ENCODE data around the gene CDNF.

DNA sequence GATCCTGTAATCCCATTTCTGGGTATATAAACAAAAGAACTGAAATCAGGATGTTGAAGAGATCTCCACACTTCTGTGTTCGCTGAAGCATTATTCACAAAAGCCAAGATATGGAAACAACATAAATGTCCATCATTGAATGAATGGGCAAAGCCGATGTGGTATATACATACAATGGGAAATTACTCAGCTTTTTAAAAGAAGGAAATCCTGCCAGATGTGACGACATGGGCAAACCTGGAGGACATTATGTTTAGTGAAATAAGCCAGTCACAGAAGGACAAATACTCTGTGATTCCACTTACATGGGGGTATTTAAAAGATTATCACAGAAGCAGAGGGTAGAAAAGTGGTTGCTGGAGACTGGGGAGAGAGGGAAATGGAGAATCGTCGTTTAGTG lies 39.2 kb downstream of the CDNF start:
- no peak for TF ChIP-seq EZH2 (IDR thresholded peaks at IDR 0.05; ENCODE audit: low read length, unreplicated experiment)
- TF ChIP-seq, protein P1, sequence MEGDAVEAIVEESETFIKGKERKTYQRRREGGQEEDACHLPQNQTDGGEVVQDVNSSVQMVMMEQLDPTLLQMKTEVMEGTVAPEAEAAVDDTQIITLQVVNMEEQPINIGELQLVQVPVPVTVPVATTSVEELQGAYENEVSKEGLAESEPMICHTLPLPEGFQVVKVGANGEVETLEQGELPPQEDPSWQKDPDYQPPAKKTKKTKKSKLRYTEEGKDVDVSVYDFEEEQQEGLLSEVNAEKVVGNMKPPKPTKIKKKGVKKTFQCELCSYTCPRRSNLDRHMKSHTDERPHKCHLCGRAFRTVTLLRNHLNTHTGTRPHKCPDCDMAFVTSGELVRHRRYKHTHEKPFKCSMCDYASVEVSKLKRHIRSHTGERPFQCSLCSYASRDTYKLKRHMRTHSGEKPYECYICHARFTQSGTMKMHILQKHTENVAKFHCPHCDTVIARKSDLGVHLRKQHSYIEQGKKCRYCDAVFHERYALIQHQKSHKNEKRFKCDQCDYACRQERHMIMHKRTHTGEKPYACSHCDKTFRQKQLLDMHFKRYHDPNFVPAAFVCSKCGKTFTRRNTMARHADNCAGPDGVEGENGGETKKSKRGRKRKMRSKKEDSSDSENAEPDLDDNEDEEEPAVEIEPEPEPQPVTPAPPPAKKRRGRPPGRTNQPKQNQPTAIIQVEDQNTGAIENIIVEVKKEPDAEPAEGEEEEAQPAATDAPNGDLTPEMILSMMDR (conservative IDR thresholded peaks at IDR 0.05; ENCODE audit: low read depth, low read length), result no peak

All from PC-3 (cell line).